SK-N-SH (cell line): Measurements from ENCODE around the gene RD3L. TPM values are rescaled to one million over a fixed set of nuclear protein-coding genes. Genes with fewer than 3 reads are reported as not detected.
"Not testable (repeated sequence)": the region's sequence is repeated elsewhere in the genome, so short reads cannot be mapped to it uniquely, and the experiment has no call there.

Source experiments
- CTCF ChIA-PET: fragments of 300-600, 350-600 bp; formaldehyde crosslinking; extraction: SDS; loops from one replicate; lab custom pipeline; 2021; lab: Yijun Ruan, JAX
- POLR2A ChIA-PET: fragments of 350-600 bp; sonication (Branson Sonifier 250); formaldehyde crosslinking; extraction: SDS; loops from one replicate; lab custom pipeline; 2020; ENCODE audit warnings: antibody characterized with exemption, inconsistent platforms; lab: Yijun Ruan, JAX
- DNase-seq: peaks from one replicate; pipeline ENCODE4 v3.0.0; 2012
- H2AFZ ChIP-seq: fragments of 200-600 bp; sonication (generic); 2 replicates; pipeline ENCODE4 v1.8.1; 2016; ENCODE audit warnings: antibody characterized with exemption, mild to moderate bottlenecking, low read depth
- H3F3A ChIP-seq: fragments of 200-600 bp; sonication (generic); replicated peaks from 2 replicates; pipeline ENCODE3; 2016; ENCODE audit warnings: antibody characterized with exemption, mild to moderate bottlenecking; ENCODE audit not compliant: insufficient read depth
- H3K27ac ChIP-seq, 2 experiments: fragments of 200-500 bp in 1 of 2; fragments of 200-600 bp in 1 of 2; sonication (Bioruptor generic) in 1 of 2; sonication (generic), shearing (Covaris generic) in 1 of 2; 2 replicates each; pipeline versions ENCODE4 v1.5.1 to v1.6.1; 2014 to 2016; ENCODE audit warnings: low read depth in 2 of 2, inconsistent platforms in 1 of 2, low read length in 1 of 2, mild to moderate bottlenecking in 1 of 2, mixed read lengths in 1 of 2
- H3K27me3 ChIP-seq: fragments of 200-600 bp; sonication (generic), shearing (Covaris generic); 2 replicates; pipeline ENCODE4 v1.6.1; 2016; ENCODE audit warnings: mixed run types; ENCODE audit not compliant: insufficient read depth
- H3K36me3 ChIP-seq, 2 experiments: fragments of 200-500 bp in 1 of 2; fragments of 200-600 bp in 1 of 2; sonication (Bioruptor generic) in 1 of 2; sonication (generic) in 1 of 2; replicated peaks in 1 of 2; 2 replicates each; pipeline versions ENCODE3 to v1.5.1; 2014 to 2016; ENCODE audit warnings: low read length in 1 of 2, mild to moderate bottlenecking in 1 of 2; ENCODE audit not compliant: insufficient read depth in 2 of 2, control insufficient read depth in 1 of 2
- H3K4me1 ChIP-seq, 2 experiments: fragments of 200-500 bp in 1 of 2; fragments of 200-600 bp in 1 of 2; sonication (Bioruptor generic) in 1 of 2; sonication (generic), shearing (Covaris generic) in 1 of 2; 2 replicates each; pipeline versions ENCODE4 v1.5.1 to v1.6.1; 2014 to 2016; ENCODE audit warnings: low read depth in 1 of 2, low read length in 1 of 2, mixed run types in 1 of 2; ENCODE audit not compliant: insufficient read depth in 2 of 2, control insufficient read depth in 1 of 2
- H3K4me2 ChIP-seq: fragments of 200-600 bp; sonication (generic), shearing (Covaris generic); 2 replicates; pipeline ENCODE4 v1.6.1; 2017; ENCODE audit warnings: mixed run types
- H3K4me3 ChIP-seq, 2 experiments: fragments of 200-500 bp in 1 of 2; fragments of 200-600 bp in 1 of 2; sonication (Bioruptor generic) in 1 of 2; sonication (generic), shearing (Covaris generic) in 1 of 2; 2 replicates each; pipeline versions ENCODE4 v1.5.1 to v1.8.1; 2014 to 2016; ENCODE audit warnings: low read depth in 2 of 2, inconsistent platforms in 1 of 2, low read length in 1 of 2, mild to moderate bottlenecking in 1 of 2, mixed read lengths in 1 of 2, moderate library complexity in 1 of 2
- H3K79me2 ChIP-seq: fragments of 200-600 bp; sonication (generic); 2 replicates; pipeline ENCODE4 v1.8.1; 2017; ENCODE audit warnings: mild to moderate bottlenecking; ENCODE audit not compliant: insufficient read depth
- H3K9ac ChIP-seq: fragments of 200-600 bp; sonication (generic); 2 replicates; pipeline ENCODE4 v1.6.1; 2017; ENCODE audit warnings: mixed run types
- H3K9me2 ChIP-seq: fragments of 200-600 bp; sonication (generic); 2 replicates; pipeline ENCODE4 v1.6.1; 2017; ENCODE audit warnings: mixed run types
- H3K9me3 ChIP-seq: fragments of 200-600 bp; sonication (generic); 2 replicates; pipeline ENCODE4 v1.6.1; 2017; ENCODE audit warnings: mixed run types, mild to moderate bottlenecking, moderate library complexity
- H4K20me1 ChIP-seq: fragments of 200-600 bp; sonication (generic); 2 replicates; pipeline ENCODE4 v1.6.1; 2017; ENCODE audit warnings: mild to moderate bottlenecking, mixed run types; ENCODE audit not compliant: insufficient read depth
- CHD2 ChIP-seq: fragments of 150-350 bp; IDR thresholded peaks from 2 replicates; pipeline ENCODE4 v1.6.1; 2018; ENCODE audit warnings: low read length; ENCODE audit not compliant: partially characterized antibody
- EP300 ChIP-seq, 2 experiments: IDR thresholded peaks; 2 replicates each; pipeline versions ENCODE4 v1.4.0 to v1.6.1; 2012; ENCODE audit warnings: borderline replicate concordance in 1 of 2, low read depth in 1 of 2, low read length in 1 of 2
- EZH2phosphoT487 ChIP-seq: fragments of 200-600 bp; sonication (generic); IDR thresholded peaks from 2 replicates; pipeline ENCODE4 v1.6.1; 2017; ENCODE audit warnings: low read depth, mixed run types, mild to moderate bottlenecking, antibody characterized with exemption, moderate library complexity, borderline replicate concordance
- FOSL2 ChIP-seq: IDR thresholded peaks from 2 replicates; pipeline ENCODE4 v1.4.0; 2012; ENCODE audit warnings: low read depth, mild to moderate bottlenecking, moderate library complexity, borderline replicate concordance
- FOXJ3 ChIP-seq: sonication (generic); formaldehyde crosslinking; IDR thresholded peaks from 2 replicates; pipeline ENCODE4 v1.5.1; 2020; ENCODE audit warnings: mild to moderate bottlenecking, missing genetic modification reagents
- FOXM1 ChIP-seq: IDR thresholded peaks from 2 replicates; pipeline ENCODE4 v1.4.0; 2012; ENCODE audit warnings: low read depth, mild to moderate bottlenecking
- GABPA ChIP-seq: IDR thresholded peaks from 2 replicates; pipeline ENCODE4 v1.4.0; 2012; ENCODE audit warnings: low read depth, mild to moderate bottlenecking
- JUND ChIP-seq: IDR thresholded peaks from 2 replicates; pipeline ENCODE4 v1.4.0; 2012
- MXI1 ChIP-seq: IDR thresholded peaks from 2 replicates; pipeline ENCODE4 v1.6.1; 2012; ENCODE audit warnings: mild to moderate bottlenecking, low read depth, low read length, improper control_type of control experiment
- NFIC ChIP-seq: IDR thresholded peaks from 2 replicates; pipeline ENCODE4 v1.4.0; 2012; ENCODE audit warnings: borderline replicate concordance
- POLR2AphosphoS5 ChIP-seq: IDR thresholded peaks from 2 replicates; pipeline ENCODE4 v1.6.1; 2012; ENCODE audit warnings: low read depth, low read length
- RAD21 ChIP-seq: IDR thresholded peaks from 2 replicates; pipeline ENCODE4 v1.6.1; 2012; ENCODE audit warnings: mild to moderate bottlenecking, low read length
- RFX5 ChIP-seq: IDR thresholded peaks from 2 replicates; pipeline ENCODE4 v1.6.1; 2012; ENCODE audit warnings: mild to moderate bottlenecking, improper control_type of control experiment, low read length
- RXRA ChIP-seq: IDR thresholded peaks from 2 replicates; pipeline ENCODE4 v1.4.0; 2012; ENCODE audit warnings: low read depth, mild to moderate bottlenecking, borderline replicate concordance
- SIN3A ChIP-seq: IDR thresholded peaks from 2 replicates; pipeline ENCODE4 v1.6.1; 2012; ENCODE audit warnings: low read depth, mild to moderate bottlenecking, low read length, moderate library complexity, borderline replicate concordance
- SMC3 ChIP-seq: IDR thresholded peaks from 2 replicates; pipeline ENCODE4 v1.6.1; 2012; ENCODE audit warnings: low read depth, low read length, improper control_type of control experiment
- TEAD4 ChIP-seq: IDR thresholded peaks from 2 replicates; pipeline ENCODE4 v1.4.0; 2012; ENCODE audit warnings: mild to moderate bottlenecking, borderline replicate concordance; ENCODE audit not compliant: insufficient read depth
- YY1 ChIP-seq: IDR thresholded peaks from 2 replicates; pipeline ENCODE4 v1.4.0; 2012; ENCODE audit warnings: low read depth, mild to moderate bottlenecking
- WGBS: methylation state at CpG from one replicate; pipeline ENCODE4 v1.1.6; 2017; ENCODE audit warnings: low lambda C conversion rate; 5-methylcytosine and 5-hydroxymethylcytosine counted together
- polyA plus RNA-seq, 3 experiments: library from polyadenylated mRNA; depleted of rRNA; stranded (reverse); fragments of >200 nt; gene quantifications; 2 replicates each; pipeline ENCODE4 v1.2.3, GENCODE V29; 2012
- TF ChIP-seq, protein P1 (sequence below): fragments of 200-600 bp; sonication (generic); IDR thresholded peaks from 2 replicates; pipeline ENCODE4 v1.6.1; 2017; ENCODE audit warnings: antibody characterized with exemption, mild to moderate bottlenecking, moderate library complexity
- TF ChIP-seq, protein P2 (sequence below): fragments of 150-350 bp; IDR thresholded peaks from 2 replicates; pipeline ENCODE4 v1.6.1; 2016; ENCODE audit warnings: mild to moderate bottlenecking, low read depth, low read length
- TF ChIP-seq, protein P3 (sequence below): IDR thresholded peaks from 2 replicates; pipeline ENCODE4 v1.4.0; 2012; ENCODE audit warnings: low read depth

Gene RD3L
- polyA plus RNA-seq, 1 of the 3 experiments (the other 2 are of a cell fraction), result not detected

DNA sequence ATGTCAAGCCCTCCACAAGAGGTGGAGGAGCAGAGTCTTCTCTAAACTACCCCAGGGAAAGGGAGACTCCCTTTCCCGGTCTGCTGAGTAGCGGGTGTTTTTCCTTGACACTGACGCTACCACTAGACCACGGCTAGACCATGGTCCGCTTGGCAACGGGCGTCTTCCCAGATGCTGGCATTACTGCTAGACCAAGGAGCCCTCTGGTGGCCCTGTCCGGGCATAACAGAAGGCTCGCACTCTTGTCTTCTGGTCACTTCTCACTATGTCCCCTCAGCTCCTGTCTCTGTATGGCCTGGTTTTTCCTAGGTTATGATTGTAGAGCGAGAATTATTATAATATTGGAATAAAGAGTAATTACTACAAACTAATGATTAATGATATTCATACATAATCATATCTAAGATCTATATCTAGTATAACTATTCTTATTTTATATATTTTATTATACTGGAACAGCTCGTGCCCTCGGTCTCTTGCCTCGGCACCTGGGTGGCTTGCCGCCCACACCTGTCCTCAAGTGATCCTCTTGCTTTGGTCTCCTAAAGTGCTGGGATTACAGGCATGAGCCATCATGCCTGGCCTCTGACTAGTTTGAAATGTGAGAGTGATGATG is 38.4 kb upstream of the RD3L start:
- H2AFZ ChIP-seq, H3K9me3 ChIP-seq, H3F3A ChIP-seq, H3K4me2 ChIP-seq, H3K4me1 ChIP-seq, H3K27me3 ChIP-seq, POLR2A ChIA-PET, DNase-seq, H3K9ac ChIP-seq, H3K4me3 ChIP-seq, H3K9me2 ChIP-seq, H3K36me3 ChIP-seq, H3K27ac ChIP-seq, H4K20me1 ChIP-seq, H3K79me2 ChIP-seq: not testable (repeated sequence)
- CTCF ChIA-PET, result interaction anchor here (0.7 to 4.0 kb wide), 16 partner anchors 9 to 181 kb away, joined by 3 to 28 read pairs (median 4); a partner anchor contains a TSS
- WGBS, result 24% methylated on average over 14 of the region's 14 CpGs
- TF ChIP-seq, protein P1, sequence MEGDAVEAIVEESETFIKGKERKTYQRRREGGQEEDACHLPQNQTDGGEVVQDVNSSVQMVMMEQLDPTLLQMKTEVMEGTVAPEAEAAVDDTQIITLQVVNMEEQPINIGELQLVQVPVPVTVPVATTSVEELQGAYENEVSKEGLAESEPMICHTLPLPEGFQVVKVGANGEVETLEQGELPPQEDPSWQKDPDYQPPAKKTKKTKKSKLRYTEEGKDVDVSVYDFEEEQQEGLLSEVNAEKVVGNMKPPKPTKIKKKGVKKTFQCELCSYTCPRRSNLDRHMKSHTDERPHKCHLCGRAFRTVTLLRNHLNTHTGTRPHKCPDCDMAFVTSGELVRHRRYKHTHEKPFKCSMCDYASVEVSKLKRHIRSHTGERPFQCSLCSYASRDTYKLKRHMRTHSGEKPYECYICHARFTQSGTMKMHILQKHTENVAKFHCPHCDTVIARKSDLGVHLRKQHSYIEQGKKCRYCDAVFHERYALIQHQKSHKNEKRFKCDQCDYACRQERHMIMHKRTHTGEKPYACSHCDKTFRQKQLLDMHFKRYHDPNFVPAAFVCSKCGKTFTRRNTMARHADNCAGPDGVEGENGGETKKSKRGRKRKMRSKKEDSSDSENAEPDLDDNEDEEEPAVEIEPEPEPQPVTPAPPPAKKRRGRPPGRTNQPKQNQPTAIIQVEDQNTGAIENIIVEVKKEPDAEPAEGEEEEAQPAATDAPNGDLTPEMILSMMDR, result peak; percentile 70
- TF ChIP-seq SMC3 (peak; percentile 39), RAD21 (peak; percentile 61)

DNA sequence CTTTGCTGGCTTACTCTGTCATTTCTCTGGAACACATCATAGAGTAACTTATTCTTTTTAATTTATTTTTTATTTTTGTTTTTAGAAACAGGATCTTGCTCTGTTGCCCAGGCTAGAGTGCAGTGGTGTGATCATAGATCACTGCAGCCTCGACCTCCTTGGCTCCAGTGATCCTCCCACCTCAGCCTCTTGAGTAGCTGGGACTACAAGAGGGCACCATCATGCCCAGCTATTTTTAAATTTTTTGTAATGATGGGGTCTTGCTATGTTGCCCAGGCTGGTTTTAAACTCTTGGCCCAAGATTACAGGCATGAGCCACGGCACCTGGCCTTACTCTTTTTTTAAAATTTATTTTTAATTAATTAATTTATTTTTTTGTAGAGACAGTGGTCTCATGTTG is 32.2 kb upstream of the RD3L start:
- no peaks in the 10 kb centered on the region for H3K27me3 ChIP-seq
- POLR2A ChIA-PET, result no interaction called here
- CTCF ChIA-PET, result interaction anchor here (0.8 kb wide), 1 partner anchor 166 kb away, joined by 4 read pairs; no protein-coding TSS in a partner anchor
- DNase-seq, result no peak
- H3K79me2 ChIP-seq, result no peaks in the 10 kb centered on the region
- H3K9me3 ChIP-seq, result no peaks in the 10 kb centered on the region
- no peak overlapping the region for H3K27ac ChIP-seq
- no peaks in the 10 kb centered on the region for H3F3A ChIP-seq
- WGBS, result 29% methylated on average over 2 of the region's 2 CpGs
- peaks cover 0 to 4% of the 10 kb centered on the region in 2 experiments; a peak in 1 of 4 replicates for H3K4me1 ChIP-seq
- no peak overlapping the region for H3K4me2 ChIP-seq
- H3K4me3 ChIP-seq, result no peak overlapping the region
- no peak overlapping the region for H2AFZ ChIP-seq
- H4K20me1 ChIP-seq, result no peaks in the 10 kb centered on the region
- no peak overlapping the region for H3K9ac ChIP-seq
- no peaks in the 10 kb centered on the region for H3K36me3 ChIP-seq
- no peaks in the 10 kb centered on the region for H3K9me2 ChIP-seq
- no peak for TF ChIP-seq GABPA
- no peak for TF ChIP-seq FOXM1
- no peak for TF ChIP-seq CHD2
- no peak for TF ChIP-seq YY1
- no peak for TF ChIP-seq EZH2phosphoT487
- no peak for TF ChIP-seq TEAD4
- TF ChIP-seq RFX5, result no peak
- no peak for TF ChIP-seq JUND
- TF ChIP-seq, protein P2, sequence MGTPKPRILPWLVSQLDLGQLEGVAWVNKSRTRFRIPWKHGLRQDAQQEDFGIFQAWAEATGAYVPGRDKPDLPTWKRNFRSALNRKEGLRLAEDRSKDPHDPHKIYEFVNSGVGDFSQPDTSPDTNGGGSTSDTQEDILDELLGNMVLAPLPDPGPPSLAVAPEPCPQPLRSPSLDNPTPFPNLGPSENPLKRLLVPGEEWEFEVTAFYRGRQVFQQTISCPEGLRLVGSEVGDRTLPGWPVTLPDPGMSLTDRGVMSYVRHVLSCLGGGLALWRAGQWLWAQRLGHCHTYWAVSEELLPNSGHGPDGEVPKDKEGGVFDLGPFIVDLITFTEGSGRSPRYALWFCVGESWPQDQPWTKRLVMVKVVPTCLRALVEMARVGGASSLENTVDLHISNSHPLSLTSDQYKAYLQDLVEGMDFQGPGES, result no peak
- no peak for TF ChIP-seq SIN3A
- TF ChIP-seq POLR2AphosphoS5, result no peak
- TF ChIP-seq FOXJ3 (CRISPR knock-in tag), result no peak
- no peak for TF ChIP-seq RXRA
- no peak for TF ChIP-seq EP300 (IDR thresholded peaks at IDR 0.05; ENCODE audit: borderline replicate concordance in 1 of 2, low read depth in 1 of 2, low read length in 1 of 2)
- TF ChIP-seq, protein P3, sequence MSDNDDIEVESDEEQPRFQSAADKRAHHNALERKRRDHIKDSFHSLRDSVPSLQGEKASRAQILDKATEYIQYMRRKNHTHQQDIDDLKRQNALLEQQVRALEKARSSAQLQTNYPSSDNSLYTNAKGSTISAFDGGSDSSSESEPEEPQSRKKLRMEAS, result no peak
- TF ChIP-seq FOSL2, result no peak
- no peak for TF ChIP-seq MXI1
- TF ChIP-seq, protein P1, result no peak
- TF ChIP-seq NFIC, result no peak
